ENCODE measurements around the gene MAML3. TPM values are rescaled to one million over a fixed set of nuclear protein-coding genes. Genes with fewer than 3 reads are reported as not detected.

Gene MAML3
- total and polyA plus RNA-seq, 2 of the 13 experiments (the other 11 are each of a cell fraction or from before 2014, with no cell fraction given): 0.05 to 0.13 TPM

DNA sequence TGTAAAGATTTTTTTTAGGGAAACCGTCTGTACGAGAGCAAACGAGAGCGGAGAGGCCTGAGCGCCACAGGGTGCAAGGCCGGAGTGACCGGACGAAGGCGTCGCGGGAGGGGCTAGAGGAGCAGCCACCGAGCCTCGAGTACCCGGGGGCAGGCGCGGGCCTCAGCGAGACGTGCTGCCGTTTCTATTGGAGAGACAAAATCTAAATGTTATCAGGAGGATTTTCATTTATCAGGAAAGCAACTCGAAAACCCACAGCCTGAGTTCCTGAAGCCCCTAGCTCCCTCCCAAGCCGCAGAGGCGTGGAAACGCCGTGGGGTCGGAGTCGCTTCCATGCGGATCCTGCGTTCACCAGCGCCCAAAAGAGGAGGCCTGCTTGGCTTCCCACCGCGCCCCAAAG lies 294.1 kb downstream of the MAML3 start:
- Histone ChIP-seq H2AFZ (ENCODE audit: low read length) (no peak overlapping the region), H3K27ac (ENCODE audit: extremely low read length, insufficient read depth, low read length) (no peak overlapping the region), H3K27me3 (ENCODE audit: control insufficient read depth in 1 of 2, insufficient read depth in 2 of 2, low read length in 2 of 2) (no peaks in the 10 kb centered on the region; a peak in 1 of 5 replicates), H3K79me2 (ENCODE audit: insufficient read depth, low read length) (no peaks in the 10 kb centered on the region), H3K36me3 (replicated peaks in 1 of 2; ENCODE audit: control insufficient read depth in 1 of 2, insufficient read depth in 2 of 2, low read length in 2 of 2) (no peaks in the 10 kb centered on the region), H3K4me1 (ENCODE audit: insufficient read depth, low read length) (peaks cover 58% of the 10 kb centered on the region), H4K20me1 (ENCODE audit: insufficient read depth, low read length) (no peaks in the 10 kb centered on the region), H3K4me2 (ENCODE audit: low read depth, low read length) (no peak overlapping the region), H3K9ac (ENCODE audit: insufficient read depth, low read depth, low read length) (no peak overlapping the region), H3K4me3 (replicated peaks in 1 of 3; ENCODE audit: insufficient read depth in 1 of 3, low read depth in 2 of 3, low read length in 3 of 3) (no peak overlapping the region), H3K9me3 (ENCODE audit: low read length) (no peaks in the 10 kb centered on the region)
- CTCF ChIA-PET (ENCODE audit: low intra/inter-chr PET ratio, low total read pairs): no interaction called here
- WGBS (ENCODE audit: low lambda C conversion rate): 92% methylated on average over 19 of the region's 31 CpGs
- BruUV-seq (replicated peaks): no TSS peak
- in situ Hi-C loops (cut with HindIII; ENCODE audit: extremely low pct_ligation_motif_present, low pct_unique_long_range_greater_than_20kb) (no loop called here), intact Hi-C loops (cut with micrococcal nuclease; ENCODE audit: unreplicated experiment) (loop anchor here (5.0 kb wide), 2 partner anchors 48 to 98 kb away; no protein-coding TSS in a partner anchor)
- no peak for ATAC-seq
- FAIRE-seq: no peak
- POLR2A ChIA-PET: no interaction called here
- TF ChIP-seq GATAD1 (CRISPR knock-in tag; IDR thresholded peaks at IDR 0.05): no peak
- no peak for TF ChIP-seq PHF5A (CRISPR knock-in tag; IDR thresholded peaks at IDR 0.05; ENCODE audit: low read depth, unreplicated experiment)
- TF ChIP-seq, protein P1, sequence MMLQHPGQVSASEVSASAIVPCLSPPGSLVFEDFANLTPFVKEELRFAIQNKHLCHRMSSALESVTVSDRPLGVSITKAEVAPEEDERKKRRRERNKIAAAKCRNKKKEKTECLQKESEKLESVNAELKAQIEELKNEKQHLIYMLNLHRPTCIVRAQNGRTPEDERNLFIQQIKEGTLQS (CRISPR knock-in tag; IDR thresholded peaks at IDR 0.05): no peak
- no peak for DNase-seq (ENCODE audit: low spot score)

DNA sequence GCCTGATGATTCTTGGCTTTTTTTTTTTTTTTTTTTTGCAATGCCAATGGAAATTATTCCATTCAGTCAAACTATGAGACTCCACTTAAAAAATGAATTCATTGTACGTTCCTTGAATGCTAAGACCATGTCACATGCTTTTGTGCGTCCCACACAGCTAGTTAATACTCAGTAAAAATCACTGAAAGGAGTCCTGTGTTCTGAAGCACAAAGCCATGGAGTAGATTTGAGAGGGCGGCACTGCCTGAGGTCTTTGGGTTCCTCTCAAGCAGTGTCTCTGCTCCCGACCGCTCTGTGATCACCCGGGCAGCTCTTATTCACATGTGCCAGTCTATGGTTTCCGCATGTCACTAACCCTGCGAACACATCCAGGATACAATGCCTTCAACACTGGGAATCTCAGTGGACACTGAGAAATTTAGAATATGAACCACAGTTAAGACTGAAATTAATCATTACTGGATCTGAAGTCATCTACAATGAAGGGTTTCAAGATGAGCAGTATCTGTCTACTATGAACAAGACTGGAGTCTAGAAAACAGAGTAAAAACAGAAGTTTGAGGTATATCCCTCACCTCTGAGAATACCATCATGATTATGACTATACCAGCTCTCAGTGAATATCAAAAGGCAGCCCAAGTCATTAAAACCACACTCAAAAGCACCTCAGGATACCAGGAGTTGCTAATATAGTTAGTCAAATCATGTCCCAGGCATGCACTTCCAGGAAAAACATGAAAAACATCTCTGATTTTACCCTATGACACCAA lies 295.4 kb downstream of the MAML3 start:
- FAIRE-seq (no peak), DNase-seq (ENCODE audit: low spot score) (no peak), ATAC-seq (no peak)
- in situ Hi-C loops (cut with HindIII; ENCODE audit: extremely low pct_ligation_motif_present, low pct_unique_long_range_greater_than_20kb): no loop called here
- no peak for TF ChIP-seq ZNF879 (CRISPR knock-in tag; IDR thresholded peaks at IDR 0.05)
- TF ChIP-seq, protein P2, sequence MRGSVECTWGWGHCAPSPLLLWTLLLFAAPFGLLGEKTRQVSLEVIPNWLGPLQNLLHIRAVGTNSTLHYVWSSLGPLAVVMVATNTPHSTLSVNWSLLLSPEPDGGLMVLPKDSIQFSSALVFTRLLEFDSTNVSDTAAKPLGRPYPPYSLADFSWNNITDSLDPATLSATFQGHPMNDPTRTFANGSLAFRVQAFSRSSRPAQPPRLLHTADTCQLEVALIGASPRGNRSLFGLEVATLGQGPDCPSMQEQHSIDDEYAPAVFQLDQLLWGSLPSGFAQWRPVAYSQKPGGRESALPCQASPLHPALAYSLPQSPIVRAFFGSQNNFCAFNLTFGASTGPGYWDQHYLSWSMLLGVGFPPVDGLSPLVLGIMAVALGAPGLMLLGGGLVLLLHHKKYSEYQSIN (CRISPR knock-in tag; IDR thresholded peaks at IDR 0.05; ENCODE audit: borderline replicate concordance): no peak
- no peak for TF ChIP-seq ZNF776 (CRISPR knock-in tag; IDR thresholded peaks at IDR 0.05)
- TF ChIP-seq, protein P3, sequence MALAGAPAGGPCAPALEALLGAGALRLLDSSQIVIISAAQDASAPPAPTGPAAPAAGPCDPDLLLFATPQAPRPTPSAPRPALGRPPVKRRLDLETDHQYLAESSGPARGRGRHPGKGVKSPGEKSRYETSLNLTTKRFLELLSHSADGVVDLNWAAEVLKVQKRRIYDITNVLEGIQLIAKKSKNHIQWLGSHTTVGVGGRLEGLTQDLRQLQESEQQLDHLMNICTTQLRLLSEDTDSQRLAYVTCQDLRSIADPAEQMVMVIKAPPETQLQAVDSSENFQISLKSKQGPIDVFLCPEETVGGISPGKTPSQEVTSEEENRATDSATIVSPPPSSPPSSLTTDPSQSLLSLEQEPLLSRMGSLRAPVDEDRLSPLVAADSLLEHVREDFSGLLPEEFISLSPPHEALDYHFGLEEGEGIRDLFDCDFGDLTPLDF (CRISPR knock-in tag; IDR thresholded peaks at IDR 0.05): no peak
- TF ChIP-seq XBP1 (CRISPR knock-in tag; IDR thresholded peaks at IDR 0.05): no peak
- TF ChIP-seq ZNF282 (IDR thresholded peaks at IDR 0.05; ENCODE audit: partially characterized antibody): no peak
- TF ChIP-seq, protein P4, sequence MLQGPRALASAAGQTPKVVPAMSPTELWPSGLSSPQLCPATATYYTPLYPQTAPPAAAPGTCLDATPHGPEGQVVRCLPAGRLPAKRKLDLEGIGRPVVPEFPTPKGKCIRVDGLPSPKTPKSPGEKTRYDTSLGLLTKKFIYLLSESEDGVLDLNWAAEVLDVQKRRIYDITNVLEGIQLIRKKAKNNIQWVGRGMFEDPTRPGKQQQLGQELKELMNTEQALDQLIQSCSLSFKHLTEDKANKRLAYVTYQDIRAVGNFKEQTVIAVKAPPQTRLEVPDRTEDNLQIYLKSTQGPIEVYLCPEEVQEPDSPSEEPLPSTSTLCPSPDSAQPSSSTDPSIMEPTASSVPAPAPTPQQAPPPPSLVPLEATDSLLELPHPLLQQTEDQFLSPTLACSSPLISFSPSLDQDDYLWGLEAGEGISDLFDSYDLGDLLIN (CRISPR knock-in tag; IDR thresholded peaks at IDR 0.05; ENCODE audit: borderline replicate concordance): no peak
- TF ChIP-seq FOXP1 (IDR thresholded peaks at IDR 0.05): no peak
- TF ChIP-seq FOXP1 (CRISPR knock-in tag; IDR thresholded peaks at IDR 0.05): no peak
- TF ChIP-seq SRF (IDR thresholded peaks at IDR 0.05; ENCODE audit: low read depth, low read length): no peak
- TF ChIP-seq FOSL2 (CRISPR knock-in tag; IDR thresholded peaks at IDR 0.05): no peak
- no peak for TF ChIP-seq PAF1 (CRISPR knock-in tag; IDR thresholded peaks at IDR 0.05)
- H3K27me3 ChIP-seq (ENCODE audit: control insufficient read depth in 1 of 2, insufficient read depth in 2 of 2, low read length in 2 of 2): no peaks in the 10 kb centered on the region; a peak in 1 of 5 replicates
- no peaks in the 10 kb centered on the region for H3K9me3 ChIP-seq (ENCODE audit: low read length)
- POLR2A ChIA-PET: no interaction called here
- H3K4me3 ChIP-seq (replicated peaks in 1 of 3; ENCODE audit: insufficient read depth in 1 of 3, low read depth in 2 of 3, low read length in 3 of 3): no peak overlapping the region
- no peaks in the 10 kb centered on the region for H3K36me3 ChIP-seq (replicated peaks in 1 of 2; ENCODE audit: control insufficient read depth in 1 of 2, insufficient read depth in 2 of 2, low read length in 2 of 2)
- 92% methylated on average over 8 of the region's 8 CpGs for whole genome bisulfite sequencing (ENCODE audit: low lambda C conversion rate)
- no peaks in the 10 kb centered on the region for H3K79me2 ChIP-seq (ENCODE audit: insufficient read depth, low read length)
- no peak overlapping the region for H3K4me2 ChIP-seq (ENCODE audit: low read depth, low read length)
- H3K27ac ChIP-seq (ENCODE audit: extremely low read length, insufficient read depth, low read length): no peak overlapping the region
- CTCF ChIA-PET (ENCODE audit: low intra/inter-chr PET ratio, low total read pairs): no interaction called here
- peaks cover 71% of the 10 kb centered on the region for H3K4me1 ChIP-seq (ENCODE audit: insufficient read depth, low read length)
- intact Hi-C loops (cut with micrococcal nuclease; ENCODE audit: unreplicated experiment): loop anchor here (5.0 kb wide), 1 partner anchor 96 kb away; no protein-coding TSS in a partner anchor
- no TSS peak for BruUV-seq (replicated peaks)
- no peaks in the 10 kb centered on the region for H4K20me1 ChIP-seq (ENCODE audit: insufficient read depth, low read length)
- H3K9ac ChIP-seq (ENCODE audit: insufficient read depth, low read depth, low read length): no peak overlapping the region
- no peak overlapping the region for H2AFZ ChIP-seq (ENCODE audit: low read length)

Measured in HepG2 (cell line).